Sigmoid colon (tissue), 4 donors: ENCODE data around the gene KREMEN2.

Experiments
- CTCF ChIP-seq, 4 experiments: fragments of 450-650 bp in 3 of 4; fragments of 200-600 bp in 1 of 4; IDR thresholded peaks; one replicate each; pipeline ENCODE4 v1.5.1; 2016 to 2019; ENCODE audit warnings: antibody characterized with exemption in 4 of 4, mild to moderate bottlenecking in 3 of 4, moderate library complexity in 2 of 4
- EP300 ChIP-seq, 4 donors: sonication (generic); formaldehyde crosslinking; IDR thresholded peaks; one replicate each; pipeline ENCODE4 v1.6.1; 2017; ENCODE audit warnings: antibody characterized with exemption in 4 of 4
- POLR2AphosphoS5 ChIP-seq, 4 donors: sonication (generic); formaldehyde crosslinking; IDR thresholded peaks; one replicate each; pipeline ENCODE4 v1.6.1; 2017; ENCODE audit warnings: antibody characterized with exemption in 4 of 4

- TF ChIP-seq CTCF (IDR thresholded peaks at IDR 0.05) (no peak), EP300 (IDR thresholded peaks at IDR 0.05) (no peak), POLR2AphosphoS5 (IDR thresholded peaks at IDR 0.05) (no peak)
Measured at GRCh38 chr16:2971134-2971984, 7.3 kb downstream of the KREMEN2 start.
